SU-DHL-6 (cell line): ENCODE measurements around the gene GOLGA8A.

ENCODE experiments used
- CTCF ChIP-seq: fragments of 200-600 bp; sonication (generic); IDR thresholded peaks from one replicate; pipeline ENCODE4 v1.5.1; 2017; ENCODE audit warnings: antibody characterized with exemption, mild to moderate bottlenecking, low read length, moderate library complexity; ENCODE audit not compliant: insufficient read depth, poor library complexity, severe bottlenecking
- EZH2phosphoT487 ChIP-seq: fragments of 200-600 bp; sonication (generic), shearing (Covaris generic); conservative IDR thresholded peaks from 2 replicates; pipeline ENCODE4 v1.6.1; 2018; ENCODE audit warnings: mild to moderate bottlenecking, antibody characterized with exemption, low read length, moderate library complexity, mixed read lengths

DNA sequence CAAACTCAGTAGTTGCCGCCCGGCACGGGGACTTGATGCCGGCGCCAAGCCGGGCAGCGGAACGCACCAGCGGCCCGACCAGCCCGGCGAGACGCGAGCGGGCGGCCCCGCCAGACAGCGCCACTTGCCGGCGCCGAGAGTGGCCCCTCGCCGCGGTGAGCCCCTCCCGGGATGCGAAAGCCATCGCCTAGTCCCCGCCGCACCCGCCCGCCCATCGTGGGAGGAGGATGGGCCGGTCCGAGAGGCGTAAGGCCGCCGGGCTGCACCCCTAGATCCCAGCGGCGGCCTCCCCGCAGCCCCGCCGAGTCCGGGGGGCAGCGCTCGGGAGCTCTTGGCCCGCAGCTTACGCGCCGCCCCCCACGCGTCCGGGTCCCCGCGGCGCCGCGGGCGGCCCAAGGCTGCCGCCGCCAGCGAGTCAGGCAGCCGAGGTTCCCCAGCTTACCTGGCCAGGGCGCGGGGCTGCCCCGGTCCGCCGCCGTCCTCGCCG is 609 bp downstream of the GOLGA8A start:
- TF ChIP-seq CTCF: no peak
- TF ChIP-seq EZH2phosphoT487: no peak
